HG03159 (cell line): ENCODE measurements around the gene MEMO1.
"Not testable (repeated sequence)": the region's sequence is repeated elsewhere in the genome, so short reads cannot be mapped to it uniquely, and the experiment has no call there.

Source experiments
- ATAC-seq: cut with Tn5 transposase; IDR thresholded peaks from one replicate; pipeline ENCODE4 v1.9.1; 2021; ENCODE audit warnings: mild to moderate bottlenecking, moderate library complexity; ENCODE audit not compliant: unreplicated experiment

Gene MEMO1

DNA sequence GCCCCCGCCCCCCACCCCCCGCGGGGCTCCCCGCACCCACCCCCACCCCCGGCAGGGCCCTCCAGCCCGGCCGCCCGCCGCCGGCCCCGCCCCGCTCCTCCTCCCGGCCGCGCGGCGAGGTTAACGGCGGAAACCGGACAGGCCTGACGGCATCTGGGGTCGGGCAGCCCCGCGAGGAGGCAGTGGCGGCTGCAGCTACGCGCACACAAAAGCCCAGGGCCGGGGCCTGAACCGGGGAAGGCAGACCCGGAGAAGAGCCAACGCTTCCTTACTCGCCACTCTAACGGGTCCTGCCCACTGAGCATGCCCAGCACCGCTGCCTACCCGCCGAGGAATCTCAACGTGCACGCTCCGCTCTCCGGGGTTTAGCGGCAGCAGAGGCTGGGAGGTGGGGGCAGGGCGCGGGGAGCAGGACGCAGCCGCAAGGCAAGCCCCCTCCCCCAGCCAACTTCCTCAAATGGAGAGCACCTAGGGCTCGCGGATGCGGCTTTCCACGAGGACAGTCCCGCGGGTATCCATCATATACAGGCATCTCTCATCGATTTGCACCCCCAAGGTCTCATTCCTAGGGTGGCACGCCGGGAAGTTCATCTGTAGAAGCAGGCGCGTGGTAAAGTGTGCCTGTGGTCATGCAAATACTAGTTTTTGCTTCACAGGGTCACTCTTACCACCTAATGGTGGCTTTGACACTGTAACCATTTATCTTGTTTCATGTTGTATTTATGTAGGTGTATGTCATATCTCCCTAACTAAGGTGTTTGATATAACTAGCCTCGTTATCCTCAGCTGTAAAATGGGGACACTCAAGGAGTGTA is at the start of gene MEMO1:
TSS of gene MEMO1 (minus strand) at position 339 of the 815 bp plus-strand sequence. CDS start 761 bp downstream, outside the sequence.
- peak; percentile 61 for ATAC-seq

GRCh38 chr2:32060266-32060665 is 49.5 kb upstream of the MEMO1 start:
- no peak for ATAC-seq

- ATAC-seq = no peak
Observed at GRCh38 chr2:32058130-32058529, 47.3 kb upstream of the MEMO1 start.

DNA sequence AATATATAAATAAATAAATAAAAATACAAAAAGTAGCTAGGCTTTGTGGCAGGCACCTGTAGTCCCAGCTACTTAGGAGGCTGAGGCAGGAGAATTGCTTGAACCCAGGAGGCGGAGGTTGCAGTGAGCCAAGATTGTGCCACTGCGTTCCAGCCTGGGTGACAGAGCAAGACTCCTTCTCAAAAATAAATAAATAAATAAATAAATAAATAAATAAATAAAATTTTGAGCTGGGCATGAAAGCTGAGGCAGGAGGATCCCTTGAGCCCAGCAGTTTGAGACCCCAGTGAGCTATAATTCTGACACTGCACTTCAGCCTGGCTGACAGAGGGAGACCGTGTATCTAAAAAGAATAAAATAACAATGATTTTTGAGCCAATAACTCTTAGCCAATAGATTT is 43.8 kb upstream of the MEMO1 start:
- not testable (repeated sequence) for ATAC-seq

GRCh38 chr2:32051836-32052439 is 41.1 kb upstream of the MEMO1 start:
- ATAC-seq = no peak

DNA sequence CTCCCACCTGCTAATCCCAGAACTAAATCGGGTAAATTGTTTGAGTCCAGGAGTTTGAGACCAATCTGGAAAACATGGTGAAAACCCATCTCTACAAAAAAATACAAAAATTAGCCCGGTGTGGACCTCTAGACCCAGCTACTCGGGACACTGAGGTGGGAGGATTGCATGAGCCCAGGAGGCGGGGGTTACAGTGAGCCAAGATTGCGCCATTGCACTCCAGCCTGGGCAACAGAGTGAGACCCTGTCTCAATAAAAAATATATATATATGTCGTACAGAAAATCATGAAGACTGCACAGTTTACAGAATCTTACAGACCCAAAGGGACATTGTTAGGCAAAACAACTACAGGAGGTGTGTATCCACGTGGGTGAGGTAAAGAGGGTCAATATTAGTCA is 32.8 kb upstream of the MEMO1 start:
- no peak for ATAC-seq

GRCh38 chr2:32039447-32040219 is 28.8 kb upstream of the MEMO1 start, which contains the start of gene DPY30:
Gene DPY30 (minus strand): TSS chr2:32039805. CDS start chr2:32039456, 349 bp downstream.
- peak; percentile 85 for ATAC-seq

DNA sequence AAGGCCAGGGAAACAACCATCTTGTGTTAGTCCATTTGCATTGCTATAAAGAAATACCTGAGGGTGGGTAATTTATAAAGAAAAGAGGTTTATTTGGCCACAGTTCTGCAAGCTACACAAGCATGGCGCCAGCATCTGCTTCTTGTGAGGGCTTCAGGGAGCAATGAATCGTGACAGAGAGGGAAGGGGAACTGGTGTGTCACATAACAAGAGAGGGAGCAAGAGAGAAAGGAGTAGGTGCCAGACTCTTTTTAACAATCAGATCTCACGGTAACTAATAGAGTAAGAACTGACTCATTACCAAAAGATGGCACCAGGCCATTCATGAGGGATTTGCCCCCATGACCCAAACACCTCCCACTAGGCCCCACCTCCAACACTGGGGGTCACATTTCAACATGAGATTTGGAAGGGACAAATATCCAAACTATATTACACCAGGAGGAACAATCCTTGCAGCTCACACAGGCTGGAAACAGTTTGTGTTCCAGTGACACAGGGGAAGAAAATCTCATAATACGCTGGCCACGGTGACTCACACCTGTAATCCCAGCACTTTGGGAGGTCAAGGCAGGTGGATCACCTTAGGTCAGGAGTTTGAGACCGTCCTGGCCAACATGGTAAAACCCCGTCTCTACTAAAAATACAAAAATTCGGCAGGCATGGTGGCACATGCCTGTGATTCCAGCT is 23.5 kb upstream of the MEMO1 start:
- ATAC-seq = not testable (repeated sequence)

- ATAC-seq = not testable (repeated sequence)
Observed at GRCh38 chr2:32018789-32019482, 8.1 kb upstream of the MEMO1 start.

- no peak for ATAC-seq
Observed at GRCh38 chr2:32012872-32013271, 2.1 kb upstream of the MEMO1 start.

GRCh38 chr2:32011485-32011960 is 715 bp upstream of the MEMO1 start:
- ATAC-seq = no peak

DNA sequence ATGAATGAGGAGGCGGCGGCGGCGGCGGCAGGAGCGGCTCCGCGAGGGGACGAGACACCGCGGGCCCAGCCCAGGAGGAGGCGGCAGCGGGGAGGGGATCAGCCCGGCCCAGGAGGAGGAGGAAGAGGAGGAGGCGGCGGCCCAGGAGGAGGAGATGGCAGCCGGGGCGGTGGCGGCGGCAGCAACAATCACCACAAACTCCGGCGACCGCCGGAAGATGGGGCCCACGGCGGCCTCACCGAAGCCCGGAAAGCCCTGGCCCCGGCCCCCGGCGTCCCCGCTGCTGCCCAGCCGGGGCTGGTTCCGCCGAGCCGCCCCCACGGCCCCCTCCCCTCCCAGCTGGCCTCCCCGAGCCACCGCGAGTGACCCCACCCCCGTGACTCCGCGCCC is 533 bp downstream of the MEMO1 start:
- ATAC-seq = peak; percentile 52

GRCh38 chr2:32009516-32010256 is 1.1 kb downstream of the MEMO1 start:
- ATAC-seq = peak; percentile 19

GRCh38 chr2:32008805-32009515 is 1.8 kb downstream of the MEMO1 start:
- ATAC-seq = no peak

- no peak for ATAC-seq
Observed at GRCh38 chr2:32007121-32007391, 3.8 kb downstream of the MEMO1 start.

DNA sequence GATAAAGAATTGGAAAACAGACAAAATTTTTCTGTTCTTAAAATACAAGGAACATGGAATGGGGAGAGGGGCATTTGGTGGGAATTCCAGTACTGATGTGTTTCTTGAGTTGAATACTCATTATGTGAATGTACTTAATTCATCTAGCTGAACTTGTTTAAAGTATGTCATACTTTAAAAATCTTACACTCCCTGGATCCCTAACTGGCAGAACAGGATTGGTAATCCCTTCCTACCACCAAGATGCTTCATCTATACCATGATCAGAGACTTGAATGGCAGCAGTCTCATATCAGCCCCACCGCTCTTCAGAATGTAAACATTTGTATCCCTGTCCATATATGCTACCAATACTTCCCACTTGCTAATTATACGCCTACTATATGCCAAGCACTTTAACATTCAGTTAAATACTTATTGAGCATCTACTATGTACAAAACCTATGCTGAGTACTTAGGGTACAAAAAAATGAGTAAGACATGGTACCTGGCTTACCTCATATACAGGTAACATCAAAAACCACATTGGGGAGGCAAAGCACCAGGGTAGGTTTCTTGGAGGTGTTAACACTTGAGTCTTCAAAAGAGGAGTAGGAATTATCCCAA is 5.3 kb downstream of the MEMO1 start:
- no peak for ATAC-seq

DNA sequence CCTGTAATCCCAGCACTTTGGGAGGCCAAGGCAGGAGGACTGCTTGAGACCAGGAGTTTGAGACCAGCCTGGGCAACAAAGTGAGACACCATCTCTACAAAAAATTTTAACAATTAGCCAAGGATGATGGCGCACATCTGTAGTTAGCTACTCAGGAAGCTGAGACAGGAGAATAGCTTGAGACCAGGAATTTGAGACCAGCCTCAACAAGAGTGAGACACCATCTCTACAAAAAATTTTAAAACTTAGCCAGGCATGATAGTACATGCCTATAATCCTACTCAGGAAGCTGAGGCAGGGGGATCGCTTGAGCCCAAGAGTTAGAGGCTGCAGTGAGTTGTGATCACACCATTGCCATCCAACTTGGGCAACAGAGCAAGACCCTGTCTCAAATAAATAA is 7.0 kb downstream of the MEMO1 start:
- ATAC-seq = no peak

GRCh38 chr2:32002406-32002805 is 8.4 kb downstream of the MEMO1 start:
- no peak for ATAC-seq

DNA sequence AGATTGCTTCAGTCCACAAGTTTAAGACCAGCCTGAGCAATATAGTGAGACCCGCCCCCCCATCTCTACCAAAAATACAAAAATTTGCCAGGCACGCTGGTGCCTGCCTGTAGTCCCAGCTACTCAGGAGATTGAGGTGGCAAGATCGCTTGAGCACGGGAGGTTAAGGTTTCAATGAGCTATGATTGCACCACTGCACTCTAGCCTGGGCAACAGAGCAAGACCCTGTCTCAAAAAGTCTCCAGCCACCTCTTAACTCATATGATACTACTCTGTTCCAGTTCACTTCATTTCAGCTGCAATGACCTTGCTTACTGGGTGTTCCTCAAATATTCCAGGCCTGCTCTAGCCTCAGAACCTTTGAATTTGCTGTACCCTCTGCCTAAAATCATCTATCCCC is 11.4 kb downstream of the MEMO1 start:
- no peak for ATAC-seq
